MM.1S (cell line): Measurements from ENCODE around the gene CD207.

Experiments
- DNase-seq: peaks from one replicate; pipeline ENCODE4 v3.0.0-alpha.2; 2015
- H2AFZ ChIP-seq: fragments of 300-600 bp; sonication (generic); 2 replicates; pipeline ENCODE4 v1.6.0; 2016; ENCODE audit warnings: antibody characterized with exemption, low read length
- H3F3A ChIP-seq: fragments of 300-600 bp; sonication (generic); 2 replicates; pipeline ENCODE4 v1.6.1; 2016; ENCODE audit warnings: mild to moderate bottlenecking, antibody characterized with exemption, low read length, moderate library complexity, mixed read lengths; ENCODE audit not compliant: insufficient read depth
- H3K27ac ChIP-seq: fragments of 300-600 bp; sonication (generic); 2 replicates; pipeline ENCODE4 v1.5.1; 2016; ENCODE audit warnings: mild to moderate bottlenecking, low read length
- H3K27me3 ChIP-seq: fragments of 300-600 bp; sonication (generic); replicated peaks from 2 replicates; pipeline ENCODE4 v1.6.0; 2016; ENCODE audit warnings: low read length; ENCODE audit not compliant: insufficient read depth
- H3K36me3 ChIP-seq: fragments of 300-600 bp; sonication (generic); replicated peaks from 2 replicates; pipeline ENCODE4 v1.6.1; 2016; ENCODE audit warnings: mild to moderate bottlenecking, low read length, mixed read lengths; ENCODE audit not compliant: insufficient read depth
- H3K4me1 ChIP-seq: fragments of 300-600 bp; sonication (generic); 2 replicates; pipeline ENCODE4 v1.6.1; 2016; ENCODE audit warnings: low read length, mixed read lengths
- H3K4me2 ChIP-seq: fragments of 300-600 bp; sonication (generic); 2 replicates; pipeline ENCODE4 v1.6.0; 2016; ENCODE audit warnings: low read depth, low read length
- H3K4me3 ChIP-seq: fragments of 300-600 bp; sonication (generic); 2 replicates; pipeline ENCODE4 v1.5.1; 2016; ENCODE audit warnings: low read length, mixed read lengths
- H3K79me2 ChIP-seq: fragments of 300-600 bp; sonication (generic); 2 replicates; pipeline ENCODE4 v1.6.1; 2016; ENCODE audit warnings: mixed run types, low read length, mixed read lengths
- H3K9ac ChIP-seq: fragments of 300-600 bp; sonication (generic); 2 replicates; pipeline ENCODE4 v1.6.1; 2016; ENCODE audit warnings: low read length, mixed read lengths
- H3K9me2 ChIP-seq: fragments of 300-600 bp; sonication (generic); replicated peaks from 2 replicates; pipeline ENCODE4 v1.6.1; 2016; ENCODE audit warnings: mild to moderate bottlenecking, low read length, mixed read lengths; ENCODE audit not compliant: insufficient read depth
- H3K9me3 ChIP-seq: fragments of 300-600 bp; sonication (generic); replicated peaks from 2 replicates; pipeline ENCODE4 v1.6.1; 2016; ENCODE audit warnings: mild to moderate bottlenecking, low read length, mixed read lengths; ENCODE audit not compliant: insufficient read depth
- H4K20me1 ChIP-seq: fragments of 300-600 bp; sonication (generic); 2 replicates; pipeline ENCODE4 v1.6.1; 2016; ENCODE audit warnings: mild to moderate bottlenecking, low read length, moderate library complexity, mixed read lengths; ENCODE audit not compliant: insufficient read depth
- CTCF ChIP-seq: fragments of 300-600 bp; sonication (generic); IDR thresholded peaks from 2 replicates; pipeline ENCODE4 v1.5.1; 2016; ENCODE audit warnings: antibody characterized with exemption, low read length, mixed read lengths
- EZH2 ChIP-seq: fragments of 300-600 bp; sonication (generic); optimal IDR thresholded peaks from 2 replicates; pipeline ENCODE3; 2017; ENCODE audit warnings: low read depth, mild to moderate bottlenecking, antibody characterized with exemption, low read length, mixed read lengths
- EZH2phosphoT487 ChIP-seq: fragments of 300-600 bp; sonication (generic); IDR thresholded peaks from 2 replicates; pipeline ENCODE4 v1.6.1; 2018; ENCODE audit warnings: antibody characterized with exemption, low read length

The CD207 gene

GRCh38 chr2:70834106-70834505 lies 1.5 kb downstream of the CD207 start:
- Histone ChIP-seq H3K4me3 (no peak overlapping the region), H3K36me3 (no peaks in the 10 kb centered on the region), H3K4me2 (no peak overlapping the region), H3K9me2 (no peaks in the 10 kb centered on the region), H4K20me1 (no peaks in the 10 kb centered on the region), H3K9ac (no peak overlapping the region), H3K27ac (no peak overlapping the region), H2AFZ (no peak overlapping the region), H3K79me2 (no peaks in the 10 kb centered on the region), H3F3A (no peaks in the 10 kb centered on the region), H3K4me1 (no peaks in the 10 kb centered on the region), H3K27me3 (no peaks in the 10 kb centered on the region), H3K9me3 (no peaks in the 10 kb centered on the region)
- no peak for DNase-seq
- no peak for TF ChIP-seq CTCF
- no peak for TF ChIP-seq EZH2phosphoT487
- no peak for TF ChIP-seq EZH2

GRCh38 chr2:70833246-70833645 lies 2.4 kb downstream of the CD207 start:
- Histone ChIP-seq H3K79me2 (no peaks in the 10 kb centered on the region), H3K4me3 (no peak overlapping the region), H3F3A (no peaks in the 10 kb centered on the region), H3K9ac (no peak overlapping the region), H3K36me3 (no peaks in the 10 kb centered on the region), H3K9me2 (no peaks in the 10 kb centered on the region), H3K4me2 (no peak overlapping the region), H3K27ac (no peak overlapping the region), H2AFZ (no peak overlapping the region), H3K9me3 (no peaks in the 10 kb centered on the region), H3K4me1 (no peaks in the 10 kb centered on the region), H3K27me3 (no peaks in the 10 kb centered on the region), H4K20me1 (no peaks in the 10 kb centered on the region)
- DNase-seq: no peak
- no peak for TF ChIP-seq CTCF
- TF ChIP-seq EZH2phosphoT487: no peak
- no peak for TF ChIP-seq EZH2

- Histone ChIP-seq H3K9me3 (no peaks in the 10 kb centered on the region), H3K9me2 (no peaks in the 10 kb centered on the region), H3K9ac (no peak overlapping the region), H3K36me3 (no peaks in the 10 kb centered on the region), H3K27ac (no peak overlapping the region), H3K4me2 (no peak overlapping the region), H3F3A (no peaks in the 10 kb centered on the region), H3K4me1 (no peaks in the 10 kb centered on the region), H3K79me2 (no peaks in the 10 kb centered on the region), H2AFZ (no peak overlapping the region), H4K20me1 (no peaks in the 10 kb centered on the region), H3K27me3 (no peaks in the 10 kb centered on the region), H3K4me3 (no peak overlapping the region)
- no peak for TF ChIP-seq EZH2
- TF ChIP-seq EZH2phosphoT487: no peak
- TF ChIP-seq CTCF: no peak
- no peak for DNase-seq
Observed at GRCh38 chr2:70832386-70832785, 3.2 kb downstream of the CD207 start.

- no peaks in the 10 kb centered on the region for H3K79me2 ChIP-seq
- no peaks in the 10 kb centered on the region for H3K27me3 ChIP-seq
- DNase-seq: no peak
- no peaks in the 10 kb centered on the region for H3K9me3 ChIP-seq
- no peaks in the 10 kb centered on the region for H3K9me2 ChIP-seq
- no peak overlapping the region for H3K4me3 ChIP-seq
- TF ChIP-seq CTCF (no peak), EZH2phosphoT487 (no peak), EZH2 (no peak)
- H2AFZ ChIP-seq: no peak overlapping the region
- no peaks in the 10 kb centered on the region for H3K4me1 ChIP-seq
- no peaks in the 10 kb centered on the region for H4K20me1 ChIP-seq
- H3K4me2 ChIP-seq: no peak overlapping the region
- H3K9ac ChIP-seq: no peak overlapping the region
- no peaks in the 10 kb centered on the region for H3F3A ChIP-seq
- no peak overlapping the region for H3K27ac ChIP-seq
- no peaks in the 10 kb centered on the region for H3K36me3 ChIP-seq
Observed at GRCh38 chr2:70831861-70832260, 3.8 kb downstream of the CD207 start.
